Caco-2 (cell line): ENCODE results near the gene STON2. TPM values are rescaled to one million over a fixed set of nuclear protein-coding genes. Genes with fewer than 3 reads are reported as not detected.

ENCODE experiments used
- BruUV-seq: library from RNA; stranded (reverse); fragments of 400-500 nt; replicated peaks from 2 replicates; lab custom pipeline; 2021; lab: Mats Ljungman, UMichigan
- CTCF ChIA-PET: fragments of 300-600 bp; sonication (Branson Sonifier 250); formaldehyde crosslinking; loops from one replicate; lab custom pipeline; 2022; ENCODE audit warnings: antibody characterized with exemption; lab: Charles Lee
- POLR2A ChIA-PET: fragments of 300-600 bp; sonication (Branson Sonifier 250); formaldehyde crosslinking; loops from one replicate; lab custom pipeline; 2022; ENCODE audit warnings: antibody characterized with exemption; lab: Charles Lee
- DNase-seq, 2 experiments: peaks; one replicate each; pipeline versions ENCODE4 v3.0.0 to v3.0.0-alpha.2; 2020 to 2022
- H3K27me3 ChIP-seq: replicated peaks from 2 replicates; pipeline ENCODE4 v1.6.0; 2011; ENCODE audit warnings: low read length; ENCODE audit not compliant: control insufficient read depth, insufficient read depth
- H3K36me3 ChIP-seq: 2 replicates; pipeline ENCODE4 v1.5.1; 2011; ENCODE audit warnings: low read length; ENCODE audit not compliant: control insufficient read depth, insufficient read depth
- H3K4me1 ChIP-seq: fragments of 250-450 bp; sonication (Bioruptor Pico); 2 replicates; pipeline ENCODE4 v1.5.1; 2020; ENCODE audit warnings: mild to moderate bottlenecking
- H3K4me3 ChIP-seq: 2 replicates; pipeline ENCODE4 v1.5.1; 2011; ENCODE audit warnings: low read depth, mild to moderate bottlenecking, control low read depth, low read length
- H3K9me3 ChIP-seq: fragments of 250-450 bp; sonication (Bioruptor Pico); 2 replicates; pipeline ENCODE4 v1.5.1; 2020; ENCODE audit warnings: mild to moderate bottlenecking, moderate library complexity
- H3K27ac Mint-ChIP-seq: one replicate; pipeline ENCODE4 v1.8.0; 2022; ENCODE audit warnings: mixed read lengths; ENCODE audit not compliant: unreplicated experiment
- H3K27me3 Mint-ChIP-seq: one replicate; pipeline ENCODE4 v1.8.0; 2022; ENCODE audit warnings: mixed read lengths; ENCODE audit not compliant: insufficient read depth, unreplicated experiment
- H3K36me3 Mint-ChIP-seq: one replicate; pipeline ENCODE4 v1.8.0; 2022; ENCODE audit warnings: mild to moderate bottlenecking, mixed read lengths; ENCODE audit not compliant: insufficient read depth, unreplicated experiment
- H3K4me1 Mint-ChIP-seq: one replicate; pipeline ENCODE4 v1.8.0; 2022; ENCODE audit warnings: low read depth, mixed read lengths; ENCODE audit not compliant: unreplicated experiment
- H3K4me3 Mint-ChIP-seq: one replicate; pipeline ENCODE4 v1.8.0; 2022; ENCODE audit warnings: mild to moderate bottlenecking, moderate library complexity, mixed read lengths; ENCODE audit not compliant: unreplicated experiment
- H3K9me3 Mint-ChIP-seq: one replicate; pipeline ENCODE4 v1.8.0; 2022; ENCODE audit warnings: mixed read lengths; ENCODE audit not compliant: unreplicated experiment
- CTCF ChIP-seq, 2 experiments: fragments of 200-600 bp in 1 of 2; IDR thresholded peaks; 1 replicate in 1 of 2; 2 replicates in 1 of 2; pipeline versions ENCODE4 v1.5.1 to v1.8.0; 2011 to 2022; ENCODE audit warnings: antibody characterized with exemption in 1 of 2, control low read depth in 1 of 2, inconsistent platforms in 1 of 2, low read depth in 1 of 2, low read length in 1 of 2, mild to moderate bottlenecking in 1 of 2, moderate library complexity in 1 of 2; ENCODE audit not compliant: insufficient read depth in 1 of 2, severe bottlenecking in 1 of 2, unreplicated experiment in 1 of 2
- intact Hi-C: fragments of 100-400 bp; cut with micrococcal nuclease; formaldehyde crosslinking; loops from one replicate; pipeline ENCODE4 v1.10.0; 2022; ENCODE audit not compliant: unreplicated experiment
- total RNA-seq: library from RNA; stranded (reverse); gene quantifications from 2 replicates; pipeline ENCODE4 v1.2.3, GENCODE V29; 2022

Gene STON2
- total RNA-seq, 1 experiment from 2014 or later: 43.5 TPM

GRCh38 chr14:81332725-81333124 is 67.4 kb downstream of the STON2 start:
- ChIA-PET CTCF (no interaction called here), POLR2A (no interaction called here)
- Mint-ChIP-seq H3K4me1 (no peaks in the 10 kb centered on the region), H3K27ac (no peak overlapping the region), H3K36me3 (no peaks in the 10 kb centered on the region), H3K27me3 (no peaks in the 10 kb centered on the region), H3K9me3 (no peaks in the 10 kb centered on the region), H3K4me3 (no peak overlapping the region)
- no peak for DNase-seq
- no peaks in the 10 kb centered on the region for H3K36me3 ChIP-seq
- no peak for TF ChIP-seq CTCF (IDR thresholded peaks at IDR 0.05; ENCODE audit: insufficient read depth in 1 of 2, low read depth in 1 of 2, low read length in 1 of 2, severe bottlenecking in 1 of 2, unreplicated experiment in 1 of 2)
- no peaks in the 10 kb centered on the region for H3K27me3 ChIP-seq
- no peaks in the 10 kb centered on the region for H3K4me1 ChIP-seq
- no TSS peak for BruUV-seq
- intact Hi-C loops: no loop called here
- H3K9me3 ChIP-seq: no peaks in the 10 kb centered on the region
- H3K4me3 ChIP-seq: no peak overlapping the region

- H3K9me3 ChIP-seq: no peaks in the 10 kb centered on the region
- H3K4me3 ChIP-seq: no peak overlapping the region
- intact Hi-C loops: no loop called here
- CTCF ChIA-PET: no interaction called here
- BruUV-seq: no TSS peak
- Mint-ChIP-seq H3K36me3 (no peaks in the 10 kb centered on the region), H3K27ac (no peak overlapping the region), H3K27me3 (no peaks in the 10 kb centered on the region), H3K4me1 (no peaks in the 10 kb centered on the region), H3K4me3 (no peak overlapping the region), H3K9me3 (no peaks in the 10 kb centered on the region)
- no peaks in the 10 kb centered on the region for H3K27me3 ChIP-seq
- H3K36me3 ChIP-seq: no peaks in the 10 kb centered on the region
- TF ChIP-seq CTCF (IDR thresholded peaks at IDR 0.05; ENCODE audit: insufficient read depth in 1 of 2, low read depth in 1 of 2, low read length in 1 of 2, severe bottlenecking in 1 of 2, unreplicated experiment in 1 of 2): no peak
- DNase-seq: no peak
- POLR2A ChIA-PET: no interaction called here
- no peaks in the 10 kb centered on the region for H3K4me1 ChIP-seq
Observed at GRCh38 chr14:81331229-81332021, 68.7 kb downstream of the STON2 start.

GRCh38 chr14:81330619-81331122 is 69.5 kb downstream of the STON2 start:
- no peak for DNase-seq
- no peak for TF ChIP-seq CTCF (IDR thresholded peaks at IDR 0.05; ENCODE audit: insufficient read depth in 1 of 2, low read depth in 1 of 2, low read length in 1 of 2, severe bottlenecking in 1 of 2, unreplicated experiment in 1 of 2)
- Mint-ChIP-seq H3K9me3 (no peaks in the 10 kb centered on the region), H3K4me3 (no peak overlapping the region), H3K27ac (no peak overlapping the region), H3K4me1 (no peaks in the 10 kb centered on the region), H3K36me3 (no peaks in the 10 kb centered on the region), H3K27me3 (no peaks in the 10 kb centered on the region)
- POLR2A ChIA-PET: no interaction called here
- no peaks in the 10 kb centered on the region for H3K4me1 ChIP-seq
- BruUV-seq: no TSS peak
- no peaks in the 10 kb centered on the region for H3K9me3 ChIP-seq
- no peaks in the 10 kb centered on the region for H3K36me3 ChIP-seq
- no peaks in the 10 kb centered on the region for H3K27me3 ChIP-seq
- H3K4me3 ChIP-seq: no peak overlapping the region
- intact Hi-C loops: no loop called here
- CTCF ChIA-PET: no interaction called here
